HG02870 (cell line): ENCODE data around the gene BPTF.
"Not testable (repeated sequence)": the region's sequence is repeated elsewhere in the genome, so short reads cannot be mapped to it uniquely, and the experiment has no call there.

Source experiments
- ATAC-seq: cut with Tn5 transposase; IDR thresholded peaks from one replicate; pipeline ENCODE4 v1.9.1; 2021; ENCODE audit warnings: mild to moderate bottlenecking, moderate library complexity; ENCODE audit not compliant: unreplicated experiment

The BPTF gene

GRCh38 chr17:67834634-67835033 lies 9.3 kb downstream of the BPTF start:
- no peak for ATAC-seq

GRCh38 chr17:67836205-67836987 lies 11.1 kb downstream of the BPTF start:
- ATAC-seq = no peak

GRCh38 chr17:67837965-67838364 lies 12.7 kb downstream of the BPTF start:
- ATAC-seq = no peak

- ATAC-seq = no peak
Observed at GRCh38 chr17:67838538-67838937, 13.2 kb downstream of the BPTF start.

GRCh38 chr17:67841992-67842391 lies 16.7 kb downstream of the BPTF start:
- no peak for ATAC-seq

- no peak for ATAC-seq
Observed at GRCh38 chr17:67842648-67843047, 17.3 kb downstream of the BPTF start.

- ATAC-seq = no peak
Observed at GRCh38 chr17:67845374-67845773, 20.1 kb downstream of the BPTF start.

GRCh38 chr17:67848189-67848588 lies 22.9 kb downstream of the BPTF start:
- ATAC-seq = not testable (repeated sequence)

GRCh38 chr17:67848846-67849245 lies 23.5 kb downstream of the BPTF start:
- not testable (repeated sequence) for ATAC-seq

GRCh38 chr17:67850991-67851631 lies 25.8 kb downstream of the BPTF start:
- no peak for ATAC-seq

- no peak for ATAC-seq
Observed at GRCh38 chr17:67853703-67854102, 28.4 kb downstream of the BPTF start.

GRCh38 chr17:67854378-67854777 lies 29.1 kb downstream of the BPTF start:
- ATAC-seq = no peak

- ATAC-seq = no peak
Observed at GRCh38 chr17:67855504-67856324, 30.4 kb downstream of the BPTF start.

GRCh38 chr17:67856402-67856801 lies 31.1 kb downstream of the BPTF start:
- ATAC-seq = not testable (repeated sequence)

GRCh38 chr17:67862614-67863217 lies 37.4 kb downstream of the BPTF start:
- ATAC-seq = no peak

- ATAC-seq = peak; percentile 62
Observed at GRCh38 chr17:67863624-67864247, 38.4 kb downstream of the BPTF start.

GRCh38 chr17:67865438-67865837 lies 40.1 kb downstream of the BPTF start:
- ATAC-seq = no peak

- no peak for ATAC-seq
Observed at GRCh38 chr17:67867591-67867990, 42.3 kb downstream of the BPTF start.

GRCh38 chr17:67868176-67868575 lies 42.9 kb downstream of the BPTF start:
- no peak for ATAC-seq

- ATAC-seq = no peak
Observed at GRCh38 chr17:67879662-67880061, 54.4 kb downstream of the BPTF start.

- ATAC-seq = no peak
Observed at GRCh38 chr17:67881083-67881482, 55.8 kb downstream of the BPTF start.
